ENCODE results near the gene ERGIC3.

The ERGIC3 gene

GRCh38 chr20:35599776-35600120, 57.9 kb downstream of the ERGIC3 start:
- no peak for DNase-seq

DNA sequence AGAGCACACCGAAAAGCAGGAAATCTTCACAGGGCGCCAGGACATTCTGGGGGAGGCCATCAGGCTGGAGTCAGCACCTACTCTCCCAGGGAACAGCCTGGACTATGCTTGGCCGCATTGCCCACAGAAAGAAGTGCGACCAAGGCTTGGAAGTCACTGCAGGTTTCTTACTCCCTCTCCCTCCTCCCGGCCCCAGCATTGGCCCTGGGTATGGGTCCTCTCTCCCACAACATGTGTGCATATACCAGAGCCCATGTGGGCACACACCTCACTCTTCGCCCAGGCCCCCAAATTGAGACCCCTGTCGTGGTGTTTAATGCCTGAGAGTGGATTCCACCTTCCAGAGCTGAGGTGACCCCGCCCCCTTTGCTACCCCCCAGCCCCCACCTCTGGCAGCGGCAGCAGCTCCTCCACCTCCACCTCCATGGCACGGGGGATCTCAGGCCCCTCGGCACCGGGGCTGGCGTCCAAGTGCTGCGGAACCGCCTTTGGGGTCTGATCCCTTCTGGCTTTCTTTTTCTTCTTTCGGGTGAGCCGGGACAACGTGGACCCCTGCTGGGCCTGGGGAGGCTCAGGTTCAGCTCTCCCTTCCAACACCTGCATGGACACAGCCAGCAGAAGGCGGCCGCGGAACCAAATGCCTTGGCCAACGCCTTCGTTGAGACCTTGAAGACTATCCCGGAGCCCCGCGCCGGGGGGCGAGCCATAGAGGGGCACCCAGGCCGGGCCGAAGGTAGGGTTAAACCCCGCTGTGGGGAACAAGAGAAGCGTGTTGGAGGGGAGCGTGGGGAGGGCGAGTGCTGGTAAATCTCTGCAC, 58.5 kb downstream of the ERGIC3 start:
- no peak for DNase-seq

DNA sequence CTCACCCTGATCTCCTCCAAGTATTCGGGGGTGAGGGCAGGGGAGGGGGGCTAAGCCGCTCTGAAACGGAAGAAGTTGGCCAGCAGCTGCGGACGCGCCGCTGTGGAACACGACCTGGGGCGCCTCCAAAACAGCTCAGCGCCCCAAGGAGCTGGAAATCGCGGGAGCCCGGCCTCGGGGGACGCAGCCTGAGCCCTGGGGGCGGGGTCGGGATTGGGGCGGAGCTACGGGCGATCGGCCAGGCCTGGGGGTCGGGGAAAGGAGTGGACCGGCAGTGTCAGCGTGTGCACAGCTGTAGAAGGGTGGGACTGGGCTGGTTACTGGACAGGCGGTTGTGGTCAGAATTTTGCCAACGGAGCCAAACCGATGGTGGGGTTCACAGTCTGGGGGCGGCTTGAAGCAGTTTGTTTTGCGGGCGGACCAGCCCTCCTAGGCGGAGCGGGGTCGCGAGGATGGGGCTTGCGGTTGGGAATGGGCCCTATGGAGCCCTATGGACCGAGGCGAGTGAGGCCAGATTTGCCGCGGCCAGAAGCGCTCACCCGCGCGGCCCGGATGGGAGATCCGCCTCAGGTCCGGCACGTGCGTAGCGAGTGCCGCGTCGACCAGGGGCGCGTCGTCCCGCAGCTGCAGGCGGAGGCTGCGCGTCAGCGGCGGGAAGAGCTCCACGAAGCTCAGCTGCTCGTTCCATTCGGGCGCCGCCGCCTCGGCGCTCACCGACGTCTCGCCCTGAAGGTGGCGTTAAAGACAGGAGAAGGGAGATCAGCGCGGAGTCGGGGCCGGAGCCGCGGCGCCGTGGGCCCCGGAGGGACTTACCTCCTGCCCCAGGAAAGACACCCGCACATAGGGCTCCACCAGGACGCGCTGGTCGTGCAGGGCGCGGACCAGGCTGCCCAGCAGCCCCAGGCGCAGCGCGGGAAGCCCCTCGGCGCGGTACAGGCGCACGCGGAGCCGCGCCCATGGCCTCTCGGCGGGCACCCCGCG, 59.4 kb downstream of the ERGIC3 start:
- peak; percentile 51 to 78 for DNase-seq

- DNase-seq: no peak
These were observed 60.1 kb downstream of the ERGIC3 start for GRCh38 chr20:35601990-35602389.

DNA sequence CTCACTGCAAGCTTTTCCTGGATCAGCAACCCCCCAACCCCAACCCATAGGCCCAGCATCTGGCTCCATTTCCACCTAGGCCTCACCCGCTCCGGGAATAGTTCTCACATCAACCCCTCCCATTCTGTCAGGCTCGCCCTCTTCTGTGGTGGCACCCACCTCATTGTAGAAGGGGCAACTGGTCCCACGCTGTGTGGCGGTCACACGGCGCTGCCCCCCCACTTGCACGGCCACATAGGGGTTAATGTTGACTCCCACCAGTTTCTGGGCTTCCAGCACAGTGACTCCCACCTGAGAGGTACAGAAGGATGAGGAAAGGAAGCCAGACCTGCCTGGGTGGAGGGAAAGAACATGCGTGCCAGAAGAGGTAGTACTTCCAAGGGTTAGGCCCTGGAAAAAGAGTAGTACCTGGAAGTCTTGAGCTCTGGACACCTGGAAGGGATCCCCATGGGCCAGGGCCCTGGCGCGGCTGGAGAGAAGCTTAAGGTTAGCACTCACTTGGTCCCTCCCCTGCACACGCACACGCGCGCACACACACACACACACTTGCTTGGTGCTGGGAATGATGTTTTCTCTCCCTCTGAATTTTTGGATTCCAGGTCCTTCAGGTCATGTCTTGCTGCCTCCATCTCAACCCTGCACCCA, 61.1 kb downstream of the ERGIC3 start:
- no peak for DNase-seq

- no peak for DNase-seq
These were observed 62.0 kb downstream of the ERGIC3 start for GRCh38 chr20:35603695-35604448.

DNA sequence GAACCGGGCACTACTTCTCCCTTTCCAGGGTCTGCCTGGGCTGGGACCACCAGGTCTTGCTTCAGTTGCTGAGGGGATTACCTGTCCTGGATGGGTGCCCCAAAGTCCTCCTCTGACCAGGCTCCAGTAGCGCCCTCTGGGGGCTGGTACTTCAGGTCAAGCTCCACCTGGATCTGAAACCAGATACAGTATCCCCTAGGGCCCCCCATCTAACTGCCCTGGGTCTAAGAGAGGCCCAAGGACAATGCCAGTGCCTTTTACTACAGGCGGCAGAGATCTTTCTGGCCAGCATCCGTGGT, 62.5 kb downstream of the ERGIC3 start:
- DNase-seq: peak in 1 of 2 experiments; percentile 25

- no peak for DNase-seq
These were observed 64.2 kb downstream of the ERGIC3 start for GRCh38 chr20:35606127-35606526.
